GM18519 (cell line): Measurements from ENCODE around the gene ZNF563.

Experiments used
- ATAC-seq: cut with Tn5 transposase; IDR thresholded peaks from one replicate; pipeline ENCODE4 v1.9.1; 2021; ENCODE audit warnings: mild to moderate bottlenecking, moderate library complexity; ENCODE audit not compliant: unreplicated experiment, low FRiP score

ZNF563 gene

DNA sequence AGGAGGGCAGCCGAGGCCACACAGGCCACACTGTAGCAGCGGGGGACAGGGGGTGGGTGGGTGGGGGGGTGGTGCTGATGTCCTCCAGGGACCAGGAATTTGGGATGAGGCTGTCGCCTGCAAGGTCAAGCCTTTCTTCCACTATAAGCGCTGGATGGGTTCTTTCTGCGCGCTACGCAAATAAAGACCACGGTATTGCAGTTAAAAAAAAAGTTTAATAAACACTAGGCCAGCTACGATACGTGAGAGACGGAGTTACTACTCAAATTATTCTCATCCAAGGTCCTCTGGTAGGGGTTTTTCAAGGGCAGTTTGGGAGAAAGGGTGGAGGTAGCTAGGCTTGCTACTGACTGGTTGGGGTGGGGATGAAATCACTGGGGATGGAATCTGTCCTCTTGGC lies 38.2 kb downstream of the ZNF563 start:
- no peak for ATAC-seq

DNA sequence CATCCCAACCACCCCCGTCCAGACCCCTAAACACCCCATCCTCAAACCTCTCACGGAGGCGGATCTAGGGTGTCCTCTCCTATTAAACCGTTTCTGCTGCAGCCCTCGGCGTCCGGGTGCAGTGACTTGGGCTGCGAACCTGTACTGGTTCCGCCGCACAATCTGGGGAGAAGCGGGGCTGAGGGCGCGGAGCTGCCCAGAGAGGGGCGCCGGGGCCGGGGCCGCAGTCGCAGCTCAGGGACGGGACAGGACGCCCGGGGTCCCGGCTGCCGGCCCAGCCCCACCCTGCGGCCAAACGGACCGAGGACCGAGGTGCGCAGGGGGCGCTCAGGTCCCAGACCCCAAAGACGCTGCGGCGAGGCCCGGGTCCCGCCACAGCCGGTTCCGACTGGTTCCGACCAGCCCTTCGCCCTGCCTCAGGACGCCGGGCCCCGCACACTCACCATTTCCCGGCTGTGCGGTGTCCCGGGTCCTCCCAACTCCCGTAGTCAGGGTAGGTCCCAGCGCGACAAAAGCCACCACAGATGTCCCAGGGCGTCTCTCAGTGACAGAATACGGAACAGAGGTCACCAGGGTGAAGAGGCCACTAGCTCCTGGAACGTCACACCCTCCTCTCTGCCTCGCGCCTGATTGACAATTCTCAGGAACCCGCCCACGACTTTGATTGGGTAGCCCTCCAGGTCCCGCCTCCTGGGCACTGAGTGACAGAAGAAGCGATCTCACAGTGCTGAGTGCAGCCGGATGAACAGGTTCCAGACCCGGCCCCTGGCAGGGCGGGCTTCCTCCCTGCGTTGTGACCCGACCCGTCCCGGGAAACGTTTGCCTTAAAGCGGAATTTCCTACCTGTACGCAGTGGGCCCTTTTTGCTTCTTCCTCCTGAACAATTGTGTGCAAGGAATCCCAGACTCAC lies 38.9 kb downstream of the ZNF563 start, which contains the start of gene ZNF44:
TSS of gene ZNF44 (minus strand) at position 635 of the 910 bp plus-strand sequence. CDS start at position 446, 189 bp downstream.
- ATAC-seq, result peak; percentile 84

DNA sequence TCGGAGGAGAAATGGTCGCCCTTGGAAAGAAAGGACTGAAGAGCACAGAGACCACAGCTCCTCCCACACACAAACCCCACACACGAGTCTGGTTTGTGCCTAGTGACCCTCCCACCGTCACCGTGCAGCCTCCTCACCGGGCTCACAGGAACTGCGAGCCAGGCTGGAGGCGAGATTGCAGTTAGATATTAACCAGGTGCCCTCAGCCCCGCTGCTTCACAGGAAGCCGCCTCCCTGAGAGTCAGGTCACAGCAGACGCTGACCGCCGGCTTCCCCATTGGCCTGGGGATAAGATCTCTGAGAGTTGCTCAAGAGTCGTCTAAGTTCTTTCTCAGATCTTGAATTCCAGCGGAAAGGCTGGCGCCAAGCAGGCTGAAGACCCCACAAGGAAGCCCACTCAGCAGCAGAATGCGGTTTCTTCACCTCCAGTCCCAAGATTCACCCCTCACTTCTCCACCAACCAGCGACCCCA lies 39.6 kb downstream of the ZNF563 start:
- no peak for ATAC-seq

- no peak for ATAC-seq
Observed at GRCh38 chr19:12289790-12290065, 43.7 kb downstream of the ZNF563 start.

DNA sequence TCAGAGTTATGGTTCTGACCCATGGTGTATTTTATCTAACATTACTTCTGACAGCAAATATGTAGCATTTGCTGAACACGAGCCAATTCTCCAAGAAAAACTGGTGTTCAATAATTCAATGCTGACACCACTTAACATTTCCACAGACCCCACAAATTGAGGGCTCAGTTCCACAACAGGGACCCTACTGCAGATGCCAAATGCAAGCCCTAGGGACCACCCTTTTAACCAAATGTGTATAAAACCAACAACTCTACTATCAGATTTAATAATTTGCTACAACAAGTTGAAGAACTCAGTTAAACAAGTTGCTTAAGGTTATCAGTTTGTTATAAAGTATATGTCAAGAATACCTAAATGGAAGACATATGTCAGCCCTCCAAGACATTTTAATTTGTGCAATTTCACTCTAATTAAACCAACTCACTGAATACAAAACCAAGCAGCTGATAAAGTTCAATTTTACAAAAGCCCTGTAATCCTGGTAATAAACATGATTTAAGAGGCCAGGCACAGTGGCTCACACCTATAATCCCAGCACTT lies 45.4 kb downstream of the ZNF563 start:
- no peak for ATAC-seq

GRCh38 chr19:12284631-12285030 lies 48.8 kb downstream of the ZNF563 start:
- ATAC-seq, result no peak

DNA sequence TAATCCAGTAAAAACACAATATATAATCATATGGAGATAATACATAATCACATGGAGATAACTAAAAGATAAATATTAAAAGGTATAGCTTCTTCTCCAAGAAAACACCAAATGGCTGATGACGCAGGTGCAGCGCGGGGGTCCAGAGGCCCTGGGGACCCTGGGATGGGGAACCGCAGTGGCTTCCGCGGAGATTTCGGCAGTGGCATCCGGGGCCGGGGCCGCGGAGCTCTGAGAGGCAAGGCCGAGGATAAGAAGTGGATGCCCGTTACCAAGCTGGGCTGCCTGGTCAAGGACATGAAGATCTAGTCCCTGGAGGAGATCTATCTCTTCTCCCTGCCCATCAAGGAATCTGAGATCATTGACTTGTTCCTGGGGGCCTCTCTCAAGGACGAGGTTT lies 49.2 kb downstream of the ZNF563 start:
- no peak for ATAC-seq

DNA sequence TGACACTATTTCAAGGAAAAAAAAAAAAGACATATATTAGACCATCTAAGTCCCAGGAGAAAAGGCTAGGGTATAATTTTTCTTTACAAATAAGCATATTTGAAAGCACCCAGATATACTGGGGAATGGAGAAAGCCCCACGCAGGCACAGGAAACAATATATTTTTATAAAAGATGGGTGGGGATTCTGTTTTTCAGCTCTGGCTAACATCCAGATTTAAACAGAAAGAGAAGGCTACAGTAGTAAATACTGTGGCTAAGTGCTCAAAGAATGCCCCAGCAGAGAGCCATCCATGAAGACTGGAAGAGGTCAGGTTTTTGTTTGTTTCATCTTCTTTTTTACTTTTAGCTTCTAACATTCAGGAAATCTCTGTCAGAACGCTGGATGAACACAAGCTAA lies 54.7 kb downstream of the ZNF563 start:
- no peak for ATAC-seq

GRCh38 chr19:12272980-12273901 lies 60.2 kb downstream of the ZNF563 start:
- no peak for ATAC-seq

GRCh38 chr19:12272386-12272785 lies 61.0 kb downstream of the ZNF563 start:
- no peak for ATAC-seq

DNA sequence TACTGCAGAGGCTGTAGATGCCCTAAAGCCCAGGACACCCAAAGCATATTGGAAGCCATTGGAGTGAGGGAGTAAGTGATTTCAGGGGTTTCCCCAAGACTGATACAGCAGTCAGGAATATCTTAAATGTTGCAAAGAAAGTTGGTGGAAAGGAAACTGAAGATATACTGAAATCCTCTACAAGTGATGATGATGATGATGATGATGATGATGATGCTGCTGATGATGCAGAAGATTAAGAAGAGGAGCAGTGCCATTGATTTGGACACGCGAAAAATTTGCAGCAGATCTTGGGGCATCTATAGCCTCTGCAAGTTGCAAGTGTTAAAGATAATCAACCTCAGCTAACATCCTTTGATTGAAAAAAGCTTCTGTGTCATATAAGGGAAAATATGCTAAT lies 62.6 kb downstream of the ZNF563 start:
- no peak for ATAC-seq
